GM12892 (cell line): ENCODE measurements around the gene ITPKB.

Source experiments
- POLR2A ChIP-seq: IDR thresholded peaks from 2 replicates; pipeline ENCODE4 v1.6.1; 2011; ENCODE audit warnings: low read depth, low read length, control low read depth
- POLR2AphosphoS5 ChIP-seq: IDR thresholded peaks from 2 replicates; pipeline ENCODE4 v1.6.1; 2011; ENCODE audit warnings: low read depth, low read length, control low read depth
- TAF1 ChIP-seq: IDR thresholded peaks from 2 replicates; pipeline ENCODE4 v1.6.1; 2011; ENCODE audit warnings: low read depth, mild to moderate bottlenecking, control low read depth, low read length, borderline replicate concordance

GRCh38 chr1:226725897-226726267, 13.2 kb downstream of the ITPKB start:
- TF ChIP-seq POLR2AphosphoS5: no peak
- no peak for TF ChIP-seq TAF1
- TF ChIP-seq POLR2A: no peak
